NCI-H748 treated with DMSO at 0.1 percent for 48 hours (cell line): ENCODE measurements around the gene MRPL43.
"Not testable (repeated sequence)": the region's sequence is repeated elsewhere in the genome, so short reads cannot be mapped to it uniquely, and the experiment has no call there.

Experiments
- DNase-seq: peaks from one replicate; lab custom pipeline; 2025; lab: John Stamatoyannopoulos, UW

MRPL43 gene

DNA sequence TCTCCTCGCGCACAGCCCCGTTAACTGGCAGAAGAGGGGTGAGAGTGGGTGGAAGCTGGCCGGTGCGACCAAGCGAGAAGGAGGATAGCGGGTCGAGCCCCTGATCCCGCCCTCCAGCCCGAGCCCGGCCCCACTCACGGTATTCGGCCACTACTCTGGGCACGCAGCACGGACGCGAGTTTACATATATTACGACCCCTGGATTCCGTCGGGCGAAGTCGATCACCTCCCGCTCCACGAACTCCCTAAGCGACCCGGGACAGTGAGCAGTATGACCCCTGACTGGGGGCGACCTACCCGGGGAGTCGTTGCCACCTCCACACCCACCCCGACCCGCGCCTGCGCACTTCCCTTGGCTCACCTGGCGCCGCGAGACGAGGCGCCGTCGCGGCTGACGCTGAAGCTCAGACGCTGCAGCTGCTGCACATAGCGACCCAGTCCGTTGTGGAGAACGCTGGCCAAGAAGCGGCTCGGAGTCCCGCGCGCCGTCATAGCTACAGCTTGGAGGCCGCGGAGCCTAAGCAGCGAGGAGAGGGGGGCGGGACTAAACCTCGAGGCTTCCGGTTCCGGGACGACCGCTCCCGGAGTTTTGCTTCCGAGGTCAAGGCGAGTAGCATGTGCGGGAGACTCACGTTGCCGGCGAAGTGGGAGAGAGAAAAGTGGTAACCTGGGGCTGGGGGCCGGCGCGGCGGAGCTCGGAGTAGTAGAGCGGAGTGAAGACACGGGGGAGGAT lies at the start of gene MRPL43, which contains the start of gene TWNK:
TSS of gene MRPL43 (minus strand) at position 546 of the 733 bp plus-strand sequence. CDS start at position 492, 54 bp downstream.
TSS of gene TWNK (plus strand) at position 592 of the 733 bp plus-strand sequence. CDS start 668 bp downstream, outside the sequence.
- DNase-seq = peak; percentile 37

DNA sequence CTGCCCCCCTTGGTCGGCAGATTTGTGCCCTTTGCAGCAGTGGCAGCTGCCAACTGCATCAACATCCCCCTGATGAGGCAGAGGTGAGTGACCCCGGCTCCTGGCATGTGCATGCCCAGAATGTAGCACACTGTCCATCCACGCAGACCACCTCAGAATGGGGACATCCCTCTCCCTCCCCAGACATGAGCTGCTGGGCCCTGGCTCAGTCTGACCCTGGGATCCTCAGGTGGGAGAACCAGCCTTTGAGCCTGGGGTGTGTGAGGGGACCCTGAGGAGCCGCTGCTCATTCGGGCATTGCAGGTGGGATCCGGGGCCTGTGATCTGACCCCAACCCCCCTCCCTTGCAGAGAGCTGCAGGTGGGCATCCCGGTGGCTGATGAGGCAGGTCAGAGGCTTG lies 49.4 kb upstream of the MRPL43 start:
- no peak for DNase-seq

GRCh38 chr10:101035916-101036702 lies 48.8 kb upstream of the MRPL43 start:
- no peak for DNase-seq

GRCh38 chr10:101035314-101035713 lies 48.0 kb upstream of the MRPL43 start:
- no peak for DNase-seq

DNA sequence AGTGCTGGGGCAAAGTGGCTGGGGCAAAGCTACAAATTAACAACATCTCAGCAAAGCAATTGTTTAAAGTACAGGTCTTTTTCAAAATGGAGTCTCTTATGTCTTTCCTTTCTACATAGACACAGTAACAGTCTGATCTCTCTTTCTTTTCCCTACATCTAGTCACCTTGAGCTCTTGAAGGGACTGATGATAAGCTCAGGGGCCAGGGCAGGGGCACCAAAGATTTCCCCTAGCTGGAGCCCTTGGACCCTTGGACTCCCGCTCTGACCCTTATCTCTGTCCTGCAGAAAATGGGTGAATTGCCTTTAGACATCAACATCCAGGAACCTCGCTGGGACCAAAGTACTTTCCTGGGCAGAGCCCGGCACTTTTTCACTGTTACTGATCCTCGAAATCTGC lies 47.1 kb upstream of the MRPL43 start:
- DNase-seq = not testable (repeated sequence)

DNA sequence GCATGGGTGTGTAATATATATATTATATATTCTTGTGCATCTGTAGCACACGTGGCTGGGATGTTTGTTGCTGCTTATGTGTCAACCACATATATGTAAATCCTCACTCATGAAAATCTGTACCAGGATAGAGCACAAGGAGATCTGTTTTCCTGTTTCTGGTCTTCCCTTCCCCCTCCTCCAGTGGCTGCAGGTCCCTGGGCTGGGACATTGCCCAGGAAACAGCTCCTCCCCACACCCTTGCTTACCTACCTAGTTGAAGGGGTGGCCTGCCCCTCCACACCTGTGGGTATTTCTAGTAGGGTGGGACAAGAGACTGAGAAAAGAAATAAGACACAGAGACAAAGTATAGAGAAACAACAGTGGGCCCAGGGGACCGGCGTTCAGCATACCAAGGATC lies 46.0 kb upstream of the MRPL43 start:
- no peak for DNase-seq

- no peak for DNase-seq
Observed at GRCh38 chr10:101032637-101033224, 45.4 kb upstream of the MRPL43 start.

DNA sequence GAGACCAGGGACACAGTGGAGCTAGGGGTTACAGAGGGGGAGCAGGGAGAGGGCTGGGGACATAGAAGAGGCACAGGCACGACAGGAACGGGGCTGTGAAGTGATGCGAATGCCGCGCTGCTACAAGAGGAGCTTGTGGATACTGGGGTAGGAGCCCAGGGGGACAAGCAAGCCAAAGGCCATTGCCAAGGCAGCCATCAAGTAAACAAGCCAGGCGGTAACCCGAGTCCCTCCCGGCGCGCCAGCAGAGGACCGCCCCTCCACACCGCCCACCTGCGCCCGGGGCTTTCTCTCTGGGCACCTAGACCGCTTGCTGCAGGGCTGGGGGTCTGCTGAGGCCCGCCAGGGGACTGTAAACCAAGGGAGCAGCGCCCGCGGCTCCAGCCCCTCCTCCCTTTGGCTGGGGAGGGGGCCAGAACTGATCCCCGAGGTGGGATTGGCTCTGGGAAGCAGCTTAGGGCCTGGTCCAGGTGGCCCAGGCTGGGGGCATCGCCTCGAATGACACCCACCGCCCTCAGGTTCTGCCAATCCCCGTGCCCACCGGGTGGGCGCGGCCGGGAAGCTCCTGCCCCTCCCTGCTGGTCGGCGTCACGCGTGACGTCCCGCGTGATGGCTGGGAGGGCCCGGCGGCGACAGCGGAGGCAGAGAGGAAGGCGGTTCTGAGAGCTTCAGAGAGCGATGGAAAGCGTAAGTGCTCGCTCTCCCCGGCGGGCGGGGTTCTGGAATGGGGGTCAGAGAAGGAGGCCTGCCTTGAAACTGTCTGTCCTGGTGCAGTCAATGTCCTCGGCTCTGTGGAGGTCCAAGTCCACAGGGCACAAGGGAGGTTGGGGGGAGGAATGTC lies 44.7 kb upstream of the MRPL43 start:
- DNase-seq = peak; percentile 15

- DNase-seq = peak; percentile 56
Observed at GRCh38 chr10:101031128-101031795, 44.0 kb upstream of the MRPL43 start, which contains the start of the genes PDZD7 and SFXN3. Gene PDZD7, minus strand, starts transcription at chr10:101031129. Its CDS starts 910 bp downstream, at chr10:101030219. Gene SFXN3, plus strand, starts transcription at chr10:101031234. Its CDS starts 3,461 bp downstream, at chr10:101034695.

DNA sequence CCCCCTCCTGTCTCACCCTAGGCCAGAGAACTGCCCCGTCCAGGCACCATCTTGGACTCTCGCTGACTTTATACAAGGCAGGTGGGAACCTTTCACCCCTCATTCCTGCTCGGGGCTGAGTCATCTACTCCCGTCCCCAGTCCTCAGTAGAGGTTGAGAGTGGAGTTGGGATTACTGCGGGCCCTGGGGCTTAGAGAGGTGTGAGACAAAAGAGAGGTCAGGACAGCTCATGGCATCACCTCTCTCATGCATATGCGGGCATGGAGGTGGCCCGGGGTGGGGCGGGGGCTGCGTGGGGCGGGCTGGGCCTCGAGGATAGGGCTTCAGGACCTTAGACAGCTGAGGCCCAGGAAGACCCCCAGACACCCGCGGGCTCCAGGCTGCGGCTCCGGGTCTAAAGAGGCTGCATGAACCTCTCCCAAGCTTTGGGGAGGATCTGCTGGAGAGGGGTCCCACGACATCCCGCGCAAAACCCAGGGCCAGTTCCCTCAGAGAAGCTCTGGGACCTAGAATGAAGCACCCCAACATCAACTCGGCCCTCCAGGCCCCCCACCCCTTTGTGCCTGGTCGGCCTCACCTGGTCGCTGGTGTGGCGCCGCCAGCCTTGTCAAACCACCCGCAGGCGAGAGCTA lies 43.3 kb upstream of the MRPL43 start:
- no peak for DNase-seq

GRCh38 chr10:101029520-101030295 lies 42.4 kb upstream of the MRPL43 start:
- no peak for DNase-seq

DNA sequence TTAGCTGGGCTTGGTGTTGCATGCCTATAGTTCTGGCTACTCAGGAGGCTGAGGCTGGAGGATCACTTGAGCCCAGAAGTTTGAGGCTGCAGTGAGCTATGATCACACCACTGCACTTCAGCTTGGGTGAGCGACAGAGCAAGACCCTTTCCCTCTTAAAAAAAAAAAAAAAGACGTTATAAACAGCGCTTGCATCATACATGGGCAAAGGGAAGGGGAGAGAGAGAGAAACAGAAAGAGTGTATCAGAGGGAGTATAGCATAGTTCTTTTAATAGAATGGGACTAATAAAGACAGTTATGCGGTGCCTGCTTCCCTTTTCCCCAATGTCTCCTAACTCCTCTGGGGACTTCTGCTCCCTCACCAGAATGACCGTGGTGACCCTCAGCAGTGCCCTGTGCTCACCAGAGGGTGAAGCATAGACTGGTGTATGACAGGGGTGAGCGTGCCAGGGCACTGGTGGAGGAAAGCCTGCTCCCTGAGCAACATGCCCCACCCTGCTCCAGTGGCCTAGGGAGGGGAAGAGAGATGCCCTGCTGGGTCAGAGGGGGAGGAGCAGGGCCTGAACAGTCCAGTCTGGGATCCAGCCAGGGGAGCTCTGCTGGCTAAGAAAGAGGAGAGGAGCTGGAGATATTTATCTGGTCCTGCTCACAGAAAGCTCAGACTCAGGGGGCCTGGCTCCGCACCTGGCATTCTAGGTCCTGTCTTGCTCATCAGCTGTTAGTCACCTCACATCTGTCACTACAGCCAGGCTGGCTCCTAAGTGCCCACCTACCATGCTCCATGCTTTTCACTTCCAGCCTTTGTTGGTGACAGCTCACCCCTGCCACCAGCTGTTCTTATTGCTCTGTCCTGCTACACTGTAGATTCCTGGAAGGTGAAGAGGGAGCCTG lies 41.4 kb upstream of the MRPL43 start:
- no peak for DNase-seq

DNA sequence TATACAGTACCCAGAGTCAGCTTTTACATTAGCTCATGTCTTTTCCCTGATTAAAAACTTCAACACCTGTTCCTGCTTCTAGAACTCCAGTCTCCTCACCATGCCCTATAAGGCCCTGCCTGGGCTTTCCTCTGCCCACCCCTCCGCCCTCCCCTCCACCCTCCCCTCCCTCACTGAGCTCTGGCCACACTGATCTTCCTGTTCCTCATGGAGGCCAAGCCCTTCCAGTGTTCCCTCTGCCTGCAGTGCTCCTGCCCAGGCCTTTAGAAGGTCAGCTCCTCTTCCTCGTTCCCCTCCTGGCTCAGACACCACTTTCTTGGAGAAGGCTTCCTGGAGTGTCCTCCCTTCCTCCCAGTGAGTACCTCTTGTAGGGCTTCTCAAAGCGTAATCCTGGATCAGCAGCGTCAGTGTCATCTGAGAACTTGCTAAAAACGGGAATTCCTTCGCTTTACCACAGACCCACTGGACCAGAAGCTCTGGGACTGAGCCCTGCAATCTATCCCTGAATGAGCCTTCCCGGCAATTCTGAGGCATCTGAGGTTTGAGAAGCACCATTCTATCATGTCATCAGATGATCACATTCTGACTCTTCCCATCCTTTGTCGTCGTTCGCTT lies 39.9 kb upstream of the MRPL43 start:
- DNase-seq = no peak

DNA sequence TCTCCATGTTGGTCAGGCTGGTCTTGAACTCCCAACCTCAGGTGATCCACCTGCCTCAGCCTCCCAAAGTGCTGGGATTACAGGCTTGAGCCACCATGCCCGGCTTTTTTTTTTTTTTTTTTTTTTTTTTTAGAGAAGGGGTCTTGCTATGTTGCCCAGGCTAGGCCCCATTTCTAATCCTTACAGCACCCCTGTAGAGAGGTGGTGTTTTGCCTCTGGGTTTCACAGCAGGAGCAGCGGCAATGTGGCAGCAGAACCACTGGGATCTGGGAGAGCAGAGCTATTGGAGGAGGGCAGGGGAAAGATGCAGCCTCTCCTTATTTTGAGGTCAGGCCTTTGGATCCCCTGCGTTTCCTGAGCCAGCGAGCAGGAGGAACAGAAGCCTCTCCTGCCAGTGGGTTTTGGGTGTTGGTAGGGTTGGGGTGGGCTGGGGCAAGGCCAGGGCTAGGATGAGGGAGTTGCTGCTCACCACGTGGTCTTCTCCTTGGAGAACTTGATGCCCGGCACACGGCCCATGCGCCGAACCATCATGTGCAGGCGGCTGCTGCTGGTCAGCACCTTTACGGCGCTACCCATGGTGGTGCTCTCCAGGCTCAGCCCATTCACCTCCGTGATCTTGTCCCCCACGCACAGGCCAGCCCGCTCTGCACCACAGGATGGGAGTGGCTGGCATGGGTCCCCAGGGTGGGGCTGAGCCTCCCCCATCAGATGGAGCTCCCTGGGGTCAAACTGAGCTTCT lies 35.8 kb upstream of the MRPL43 start:
- DNase-seq = no peak

DNA sequence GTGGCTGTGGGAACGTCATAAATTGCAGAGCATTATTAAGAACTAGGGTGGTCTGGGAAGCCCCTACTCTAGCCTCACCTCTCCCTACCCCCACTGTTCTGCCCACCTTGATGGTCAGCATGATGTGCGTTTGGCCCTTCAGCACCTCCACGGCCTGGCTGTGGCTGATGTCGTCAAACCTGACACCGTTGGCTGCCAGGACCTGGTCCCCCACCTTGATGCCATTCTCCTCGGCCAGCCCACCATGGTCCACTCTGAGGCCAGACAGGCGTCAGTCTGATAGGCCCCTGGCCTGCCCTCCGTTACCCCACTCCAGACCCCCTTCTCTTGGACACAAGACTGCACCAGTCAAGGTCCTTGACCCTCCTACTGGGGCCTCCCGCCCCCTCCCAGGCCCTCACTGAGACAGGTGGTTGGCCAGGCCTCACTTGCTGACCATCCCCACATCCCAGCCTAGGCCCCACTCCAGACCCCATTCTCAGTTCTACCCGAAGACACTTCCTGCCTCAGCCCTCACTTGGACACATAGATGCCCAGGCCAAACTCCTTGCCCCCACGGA lies 34.5 kb upstream of the MRPL43 start:
- DNase-seq = no peak

- no peak for DNase-seq
Observed at GRCh38 chr10:101021239-101021638, 33.9 kb upstream of the MRPL43 start.

GRCh38 chr10:101020427-101021075 lies 33.3 kb upstream of the MRPL43 start:
- no peak for DNase-seq
